ENCODE data around the gene MYRIP.

- TF ChIP-seq POLR2A (IDR thresholded peaks at IDR 0.05; ENCODE audit: low read depth, low read length) (no peak), POLR2AphosphoS5 (IDR thresholded peaks at IDR 0.05; ENCODE audit: low read depth, low read length) (no peak)
Measured at GRCh38 chr3:39907981-39908380, 98.6 kb downstream of the MYRIP start.

Data from GM12892 (cell line).